Medulla oblongata (tissue), 1 donor: ENCODE data around the gene HSD17B7.
"Not testable (repeated sequence)": the region's sequence is repeated elsewhere in the genome, so short reads cannot be mapped to it uniquely, and the experiment has no call there.

ENCODE experiments used
- DNase-seq: peaks from one replicate; pipeline ENCODE4 v3.0.0-alpha.2; 2015; ENCODE audit errors: extremely low spot score

The HSD17B7 gene, protein sequence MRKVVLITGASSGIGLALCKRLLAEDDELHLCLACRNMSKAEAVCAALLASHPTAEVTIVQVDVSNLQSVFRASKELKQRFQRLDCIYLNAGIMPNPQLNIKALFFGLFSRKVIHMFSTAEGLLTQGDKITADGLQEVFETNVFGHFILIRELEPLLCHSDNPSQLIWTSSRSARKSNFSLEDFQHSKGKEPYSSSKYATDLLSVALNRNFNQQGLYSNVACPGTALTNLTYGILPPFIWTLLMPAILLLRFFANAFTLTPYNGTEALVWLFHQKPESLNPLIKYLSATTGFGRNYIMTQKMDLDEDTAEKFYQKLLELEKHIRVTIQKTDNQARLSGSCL

DNA sequence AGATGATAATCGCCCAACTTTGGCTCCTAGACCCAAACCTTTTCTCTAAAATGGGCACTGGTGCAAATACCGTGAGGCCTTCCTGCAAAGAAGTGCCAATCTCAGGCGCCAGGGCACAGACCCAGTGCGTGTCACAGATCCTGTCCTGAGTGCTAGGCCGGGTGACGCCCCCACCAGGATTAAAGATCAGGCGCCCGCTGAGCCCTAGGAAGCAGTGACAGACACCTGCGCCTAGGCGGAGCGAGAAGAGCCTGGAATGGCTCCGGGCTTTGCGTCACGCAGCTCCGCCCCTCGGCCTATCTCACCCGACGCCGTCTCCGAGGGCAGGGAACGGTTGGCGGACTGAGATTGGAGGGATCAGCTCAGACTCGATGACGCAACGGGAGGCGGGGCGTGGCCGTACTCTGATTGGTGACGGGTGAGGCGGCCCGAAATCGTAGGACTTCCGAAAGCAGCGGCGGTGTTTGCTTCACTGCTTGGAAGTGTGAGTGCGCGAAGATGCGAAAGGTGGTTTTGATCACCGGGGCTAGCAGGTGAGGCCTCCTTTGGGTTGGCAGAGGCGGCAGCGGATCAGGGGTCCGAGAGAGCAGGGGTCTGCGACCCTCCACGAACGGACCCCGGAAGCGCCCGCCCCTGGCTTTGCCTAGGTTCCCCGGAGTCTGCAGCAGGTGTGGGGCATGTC is at the start of gene HSD17B7:
HSD17B7 (plus strand) TSS at position 400 of the 682 bp plus-strand sequence; CDS start at position 499, 99 bp downstream.
- peak; percentile 91 for DNase-seq

DNA sequence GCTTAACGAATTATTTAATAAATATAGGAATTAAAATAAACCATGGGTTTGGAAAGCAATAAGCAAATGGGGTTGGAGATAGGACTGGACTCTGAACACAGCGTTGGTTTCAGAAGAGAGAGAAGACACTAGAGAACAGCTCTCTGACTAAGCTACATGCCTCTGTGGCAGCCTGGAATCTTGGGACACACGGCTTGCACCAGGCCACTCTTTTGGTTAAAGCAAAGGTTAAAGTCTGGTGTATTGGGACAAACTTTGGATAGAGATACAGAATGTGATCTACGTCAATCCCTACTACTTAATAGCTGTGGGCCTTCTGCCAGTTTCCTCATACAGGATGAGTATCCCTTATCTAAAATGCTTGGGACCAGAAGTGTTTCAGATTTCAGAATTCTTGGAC is 49.7 kb upstream of the HSD17B7 start:
- DNase-seq: no peak

DNA sequence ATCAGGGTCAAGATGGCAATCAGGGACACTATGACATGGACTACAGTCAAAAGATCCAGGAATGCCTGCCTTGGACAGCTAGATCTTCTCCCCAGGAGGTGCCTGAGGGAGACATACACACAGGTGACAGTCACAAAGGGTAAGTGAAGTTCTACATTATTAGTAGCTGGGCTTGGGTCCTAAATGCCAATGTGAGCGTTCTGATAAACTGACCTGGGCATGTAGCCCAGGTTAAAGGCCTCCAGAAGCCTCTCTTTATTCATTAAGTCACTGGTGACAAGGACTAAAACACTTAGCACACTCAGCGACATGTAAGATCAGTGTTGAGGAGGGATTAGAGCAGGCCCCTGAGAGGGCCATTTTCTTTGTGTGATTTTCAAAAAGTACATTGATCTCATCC is 48.9 kb upstream of the HSD17B7 start:
- no peak for DNase-seq

DNA sequence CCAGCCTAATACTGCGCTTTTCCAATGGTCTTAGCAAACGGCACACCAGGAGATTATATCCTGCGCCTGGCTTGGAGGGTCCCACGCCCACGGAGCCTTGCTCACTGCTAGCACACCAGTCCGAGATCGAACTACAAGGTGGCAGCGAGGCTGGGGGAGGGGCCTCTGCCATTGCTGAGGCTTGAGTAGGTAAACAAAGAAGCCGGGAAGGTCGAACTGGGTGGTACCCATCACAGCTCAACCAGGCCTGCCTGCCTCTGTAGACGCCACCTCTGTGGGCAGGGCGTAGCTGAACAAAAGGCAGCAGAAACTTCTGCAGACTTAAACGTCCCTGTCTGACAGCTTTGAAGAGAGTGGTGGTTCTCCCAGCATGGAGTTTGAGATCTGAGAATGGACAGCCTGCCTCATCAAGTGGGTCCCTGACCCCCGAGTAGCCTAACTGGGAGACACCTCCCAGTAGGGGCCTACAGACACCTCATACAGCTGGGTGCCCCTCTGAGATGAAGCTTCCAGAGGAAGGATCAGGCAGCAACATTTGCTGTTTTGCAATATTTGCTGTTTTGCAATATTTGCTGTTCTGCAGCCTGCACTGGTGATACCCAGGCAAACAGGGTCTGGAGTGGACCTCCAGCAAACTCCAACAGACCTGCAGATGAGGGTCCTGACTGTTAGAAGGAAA is 44.1 kb upstream of the HSD17B7 start:
- DNase-seq: not testable (repeated sequence)

DNA sequence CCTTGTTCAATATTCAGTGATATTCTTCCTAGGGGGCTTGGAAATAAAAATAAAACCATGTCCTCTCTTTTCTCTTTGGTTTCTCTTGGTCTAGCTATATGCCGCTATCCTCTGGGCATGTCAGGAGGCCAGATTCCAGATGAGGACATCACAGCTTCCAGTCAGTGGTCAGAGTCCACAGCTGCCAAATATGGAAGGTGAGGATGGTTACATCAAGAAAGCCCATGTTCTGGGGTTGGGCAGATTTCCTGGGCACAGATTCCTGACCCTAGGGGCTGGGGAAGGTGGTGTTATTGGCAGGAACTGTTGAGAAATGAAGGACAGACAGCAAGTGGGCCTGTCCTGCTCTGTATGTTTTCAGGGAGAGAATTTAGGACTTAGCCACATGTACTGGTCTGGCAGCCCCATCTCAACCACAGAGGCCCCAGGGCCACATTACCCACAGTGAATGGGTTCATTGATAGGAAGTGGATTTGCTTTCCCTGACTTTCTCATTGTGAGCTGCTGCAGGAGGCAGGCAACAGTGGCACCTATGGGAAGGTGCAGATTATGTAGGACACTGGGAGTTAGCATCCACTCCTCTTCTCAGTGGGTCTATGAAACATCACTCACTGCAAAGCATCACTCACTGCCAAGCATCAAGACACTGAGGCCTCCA is 37.4 kb upstream of the HSD17B7 start:
- DNase-seq: no peak

DNA sequence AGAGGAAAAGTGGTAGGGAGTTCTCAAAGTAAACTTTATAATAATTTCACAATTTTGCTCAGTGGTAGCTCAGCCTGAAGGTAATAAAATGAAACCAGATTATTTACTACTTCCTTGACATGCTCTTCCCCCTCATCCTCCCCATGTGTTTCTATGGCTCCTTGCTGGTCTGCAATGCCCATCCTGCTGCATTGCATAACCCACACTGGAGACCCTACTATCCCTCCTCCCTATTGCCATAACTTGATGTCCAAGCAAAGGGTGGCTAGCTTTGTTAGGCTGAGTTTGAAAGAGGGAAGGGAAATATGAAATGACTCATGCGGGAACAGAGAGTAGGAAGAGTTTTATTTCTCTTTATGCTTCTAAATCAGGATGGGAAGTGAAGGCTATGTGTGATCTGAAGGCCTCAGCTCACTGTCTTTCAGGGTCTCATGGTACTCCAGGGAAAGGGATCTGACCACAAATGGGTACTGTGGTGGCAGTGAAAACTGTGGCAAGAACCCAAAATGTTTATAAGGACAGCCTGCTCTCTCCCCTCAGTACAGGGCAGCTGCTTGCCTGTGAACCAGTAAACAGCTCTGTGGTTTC is 36.4 kb upstream of the HSD17B7 start:
- DNase-seq: no peak

DNA sequence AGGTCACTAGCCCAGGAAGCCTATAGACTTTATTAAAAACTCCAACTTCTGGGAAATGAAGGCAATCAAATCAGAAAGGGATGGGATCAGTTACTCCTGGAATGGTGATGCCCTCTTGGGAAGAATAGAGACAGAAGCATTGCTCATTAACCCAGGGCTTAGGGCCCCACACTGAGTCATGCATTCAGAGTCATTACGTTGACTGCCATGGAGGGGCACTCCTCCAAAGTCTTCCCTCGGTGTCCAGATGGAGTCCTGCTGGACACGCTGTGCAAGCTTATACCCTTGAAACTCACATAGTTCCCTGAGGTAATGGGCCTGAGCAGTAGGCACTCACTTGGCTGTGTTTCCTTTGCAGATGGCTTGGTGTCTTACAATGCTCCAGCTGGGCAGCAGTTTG is 35.2 kb upstream of the HSD17B7 start:
- no peak for DNase-seq

DNA sequence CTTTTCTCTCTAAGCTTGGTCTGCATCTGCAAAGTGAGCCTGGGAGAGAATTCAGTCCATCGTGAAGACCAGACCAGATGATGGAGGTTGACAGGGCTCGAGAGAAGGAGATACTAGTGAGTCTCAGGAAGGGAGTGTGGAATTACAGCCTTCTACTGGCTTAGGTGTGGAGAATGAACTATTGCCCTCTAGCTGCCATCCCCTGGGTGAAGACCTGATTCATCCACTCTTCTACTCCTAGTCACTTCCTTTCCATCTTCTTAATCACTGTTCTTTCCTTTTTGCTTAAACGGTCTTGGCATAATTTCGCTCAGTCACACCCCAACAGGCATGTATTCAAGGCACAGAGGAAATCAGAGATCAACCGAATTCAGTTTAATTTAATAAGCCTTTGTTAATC is 34.0 kb upstream of the HSD17B7 start:
- no peak for DNase-seq

DNA sequence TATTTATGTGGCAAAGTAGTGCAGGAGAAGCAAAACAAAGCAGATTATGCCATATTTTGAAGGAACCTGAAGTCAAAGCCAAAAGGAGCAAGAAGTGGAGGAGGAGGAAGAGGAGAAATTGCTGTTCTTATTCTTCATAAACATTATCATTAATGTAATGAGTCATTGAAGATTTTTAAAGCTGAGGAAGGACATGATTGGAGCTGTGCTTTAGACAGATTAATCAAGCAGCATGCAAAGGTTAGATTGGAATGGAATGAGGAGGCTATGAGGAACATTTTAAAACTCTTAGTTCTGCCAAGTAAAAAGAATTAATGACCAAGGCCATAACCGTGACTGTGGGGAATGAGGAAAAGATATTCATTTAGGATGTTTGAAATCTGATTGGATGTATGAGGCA is 33.0 kb upstream of the HSD17B7 start:
- no peak for DNase-seq

DNA sequence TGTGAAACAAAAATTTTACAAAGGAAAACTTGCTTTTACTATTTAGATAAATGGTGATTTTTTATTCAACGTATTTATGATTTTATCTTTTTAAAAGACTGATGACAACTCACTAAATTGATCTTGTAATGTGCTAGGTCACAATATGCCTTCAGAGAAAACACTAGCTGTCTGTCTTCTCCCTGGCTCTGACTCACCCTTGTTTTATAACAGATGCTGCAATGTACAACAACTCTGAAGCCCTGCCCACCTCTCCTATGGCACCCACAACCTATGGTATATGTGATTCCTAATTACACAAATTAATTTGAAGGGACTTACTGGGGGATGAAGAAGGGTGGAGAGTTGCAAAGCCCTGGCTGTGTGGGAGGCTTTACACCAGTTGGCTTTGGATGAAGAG is 24.7 kb upstream of the HSD17B7 start:
- DNase-seq: no peak

DNA sequence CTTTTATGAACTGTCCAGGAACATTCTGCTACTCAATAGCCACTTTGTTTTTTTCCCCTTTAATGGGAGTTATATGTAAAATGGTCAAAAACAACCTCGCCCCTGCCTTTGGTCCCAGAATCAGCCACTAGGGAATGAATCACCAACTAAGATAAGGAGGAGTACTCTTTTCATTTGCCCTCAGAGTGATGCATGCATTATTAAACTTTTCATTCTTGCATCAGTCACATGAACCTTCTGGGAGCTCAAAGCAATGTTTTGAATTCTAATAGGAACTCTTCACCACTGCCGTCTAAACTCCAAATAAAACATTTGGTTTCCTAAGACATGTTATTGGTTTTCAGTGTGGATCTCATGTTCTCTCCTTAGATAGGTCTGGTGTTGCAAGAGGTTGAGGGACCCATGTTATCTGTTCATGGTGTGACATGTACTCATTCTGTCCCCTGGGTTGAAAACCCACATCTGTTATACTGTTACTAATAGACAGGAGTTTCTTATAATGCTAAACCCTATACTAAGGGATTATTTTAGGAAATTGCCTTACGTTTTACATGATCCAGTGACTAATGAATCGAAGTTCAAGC is 17.8 kb upstream of the HSD17B7 start:
- DNase-seq: no peak

DNA sequence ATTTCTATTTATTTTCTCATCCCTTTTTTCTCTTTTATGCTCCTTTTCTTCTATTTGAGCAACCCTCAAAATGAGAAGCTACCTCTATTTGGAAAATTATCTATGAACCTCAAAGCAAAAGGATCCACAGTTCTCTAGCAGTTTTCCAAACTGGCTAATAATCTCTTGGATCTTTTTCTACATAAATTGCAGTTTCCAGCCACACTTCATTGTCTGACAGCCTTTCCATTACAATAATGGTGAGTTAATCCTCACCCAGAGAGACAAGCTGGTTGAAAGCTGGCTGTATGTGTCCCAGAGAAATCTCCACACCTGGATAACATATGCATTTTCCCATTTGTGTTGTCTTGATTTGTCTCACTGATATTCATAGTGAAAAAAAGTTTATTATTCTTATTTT is 16.5 kb upstream of the HSD17B7 start:
- no peak for DNase-seq

DNA sequence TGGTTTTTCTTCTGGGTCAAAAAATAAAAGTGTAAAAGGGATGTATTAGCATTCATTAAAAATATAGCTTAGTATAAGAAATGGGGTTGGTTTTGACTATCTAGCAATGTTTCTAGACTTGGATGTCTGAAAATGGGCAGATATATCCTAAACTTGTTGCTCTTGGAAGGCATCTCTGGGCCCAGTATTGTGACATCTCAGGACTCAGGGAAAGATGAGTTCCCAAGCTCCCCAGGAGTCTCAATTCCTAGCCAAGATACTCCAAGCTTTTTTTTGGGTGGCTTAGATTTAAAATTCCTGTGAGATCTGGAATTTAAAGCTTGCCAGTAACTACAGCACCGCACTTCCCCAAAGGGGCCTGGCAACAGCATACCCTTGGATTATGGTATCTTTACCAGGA is 11.5 kb upstream of the HSD17B7 start:
- DNase-seq: no peak

DNA sequence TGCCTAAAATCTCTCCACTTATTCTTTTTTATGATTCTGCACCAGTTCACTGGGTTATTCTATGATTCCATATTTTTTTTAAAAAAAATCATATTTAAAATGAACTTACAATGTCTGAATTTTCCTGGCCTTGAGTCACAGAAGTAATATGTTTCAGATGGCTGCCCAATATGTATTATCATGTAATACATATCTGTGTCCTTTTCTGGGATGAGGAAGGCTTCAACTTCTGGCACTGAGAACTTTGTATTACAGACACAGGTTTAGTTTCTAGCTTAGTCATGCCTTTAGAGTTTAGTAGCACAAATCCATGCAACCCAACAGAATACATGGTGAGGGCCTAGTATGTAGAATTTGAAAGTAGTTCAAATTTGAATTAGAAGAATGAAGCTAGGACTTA is 7.8 kb upstream of the HSD17B7 start:
- no peak for DNase-seq

DNA sequence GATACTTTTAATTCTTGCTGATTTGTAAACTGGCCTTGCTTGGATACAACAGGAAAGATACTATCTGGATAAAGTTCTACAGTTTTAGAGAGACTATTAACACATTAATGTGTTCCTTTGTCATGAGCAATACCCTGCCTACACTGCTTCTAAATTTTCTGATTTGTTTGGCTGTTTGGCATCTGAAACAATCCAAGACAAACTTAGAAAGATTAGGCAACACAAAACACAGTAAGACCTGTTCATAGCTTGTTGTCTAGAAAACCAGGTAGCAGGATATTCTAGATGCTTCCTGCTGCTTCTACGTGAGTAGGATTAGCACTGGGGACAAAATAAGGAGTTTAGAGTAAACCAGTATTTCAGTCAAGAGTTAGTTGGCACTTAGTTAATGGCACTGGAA is 5.6 kb upstream of the HSD17B7 start:
- not testable (repeated sequence) for DNase-seq

DNA sequence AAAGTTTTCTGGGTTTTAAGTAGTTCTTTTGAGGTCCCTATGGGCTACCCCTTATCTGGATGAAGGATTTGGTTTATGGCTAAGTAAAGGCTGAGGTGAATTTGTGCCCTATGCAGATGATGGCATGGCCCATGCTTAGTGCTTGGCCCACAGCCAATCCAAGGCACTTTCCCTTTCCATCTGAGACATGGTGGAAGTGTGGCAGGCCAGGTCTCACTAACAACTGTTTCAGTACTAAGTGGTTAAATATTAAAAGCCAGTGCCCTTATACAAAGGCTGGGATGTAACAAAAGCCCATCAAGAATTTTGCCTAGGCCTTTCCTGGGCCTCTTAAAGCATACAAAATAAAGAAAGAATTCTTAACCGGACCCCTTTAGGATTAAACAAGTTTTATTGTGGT is 1.7 kb upstream of the HSD17B7 start:
- DNase-seq: not testable (repeated sequence)

DNA sequence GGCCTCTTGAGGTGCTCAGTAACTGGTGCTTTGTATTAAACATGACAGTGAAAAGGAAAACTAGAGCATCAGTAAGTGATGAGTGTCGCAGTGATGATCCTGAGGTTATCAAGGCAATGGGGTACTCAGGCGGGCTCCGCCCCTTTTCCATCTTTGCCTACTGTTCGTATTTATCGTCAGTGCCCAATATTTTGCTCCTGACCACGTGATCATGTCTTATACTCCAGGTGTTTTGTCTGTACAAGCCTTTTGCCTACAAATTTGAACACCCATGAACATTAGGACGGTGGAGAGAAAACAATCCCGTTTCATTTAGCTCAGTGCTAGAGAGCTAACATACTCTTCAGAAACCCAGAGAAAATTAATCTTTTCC is 469 bp downstream of the HSD17B7 start:
- peak; percentile 39 for DNase-seq

DNA sequence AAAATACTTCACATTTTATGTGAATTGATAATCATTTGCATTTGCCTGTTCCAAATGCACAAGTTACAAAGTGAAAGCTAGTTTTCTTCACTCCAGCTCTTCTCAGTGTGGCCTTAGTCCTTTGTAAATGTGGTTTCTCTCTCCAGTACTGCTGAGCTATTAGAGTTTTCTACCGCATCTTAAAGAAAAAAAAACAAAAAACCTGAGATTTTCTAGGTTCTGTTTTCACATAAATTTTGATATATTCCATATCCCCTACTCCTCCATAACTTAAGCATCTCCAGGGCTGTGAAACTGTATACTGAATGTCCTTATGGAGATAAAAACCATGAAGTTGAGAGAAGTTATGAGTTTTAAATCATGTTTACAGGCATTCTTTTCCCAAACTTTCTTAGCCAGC is 3.8 kb downstream of the HSD17B7 start:
- DNase-seq: not testable (repeated sequence)

DNA sequence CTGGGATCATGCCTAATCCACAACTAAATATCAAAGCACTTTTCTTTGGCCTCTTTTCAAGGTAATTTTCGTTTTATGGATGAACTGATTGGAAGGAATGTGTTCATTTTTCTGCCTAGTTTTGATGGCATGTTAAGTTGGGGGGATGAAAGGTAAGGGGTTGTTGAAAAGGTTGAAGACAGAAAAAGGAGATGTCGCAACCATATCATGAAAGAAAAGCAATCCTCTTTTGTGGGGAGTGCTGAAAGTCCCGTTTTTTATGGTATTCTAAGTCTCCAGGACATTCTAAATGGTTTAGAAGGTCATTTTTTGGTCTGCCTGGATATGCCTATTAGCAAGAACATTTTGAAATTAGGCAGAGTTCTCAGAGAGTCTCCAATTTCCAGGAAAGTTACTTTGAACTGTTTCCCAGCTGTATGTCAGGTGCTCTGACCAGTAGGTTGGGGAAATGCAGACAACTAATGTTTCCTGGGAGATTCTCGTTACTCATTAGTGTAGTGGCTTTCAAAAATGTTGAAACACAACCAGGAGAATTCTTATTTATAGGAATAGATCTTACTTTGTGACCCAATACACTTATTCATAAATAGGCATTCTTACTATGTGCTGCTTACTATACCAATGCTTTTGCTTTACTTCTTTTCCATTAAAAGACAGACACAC is 6.2 kb downstream of the HSD17B7 start:
- DNase-seq: not testable (repeated sequence)

DNA sequence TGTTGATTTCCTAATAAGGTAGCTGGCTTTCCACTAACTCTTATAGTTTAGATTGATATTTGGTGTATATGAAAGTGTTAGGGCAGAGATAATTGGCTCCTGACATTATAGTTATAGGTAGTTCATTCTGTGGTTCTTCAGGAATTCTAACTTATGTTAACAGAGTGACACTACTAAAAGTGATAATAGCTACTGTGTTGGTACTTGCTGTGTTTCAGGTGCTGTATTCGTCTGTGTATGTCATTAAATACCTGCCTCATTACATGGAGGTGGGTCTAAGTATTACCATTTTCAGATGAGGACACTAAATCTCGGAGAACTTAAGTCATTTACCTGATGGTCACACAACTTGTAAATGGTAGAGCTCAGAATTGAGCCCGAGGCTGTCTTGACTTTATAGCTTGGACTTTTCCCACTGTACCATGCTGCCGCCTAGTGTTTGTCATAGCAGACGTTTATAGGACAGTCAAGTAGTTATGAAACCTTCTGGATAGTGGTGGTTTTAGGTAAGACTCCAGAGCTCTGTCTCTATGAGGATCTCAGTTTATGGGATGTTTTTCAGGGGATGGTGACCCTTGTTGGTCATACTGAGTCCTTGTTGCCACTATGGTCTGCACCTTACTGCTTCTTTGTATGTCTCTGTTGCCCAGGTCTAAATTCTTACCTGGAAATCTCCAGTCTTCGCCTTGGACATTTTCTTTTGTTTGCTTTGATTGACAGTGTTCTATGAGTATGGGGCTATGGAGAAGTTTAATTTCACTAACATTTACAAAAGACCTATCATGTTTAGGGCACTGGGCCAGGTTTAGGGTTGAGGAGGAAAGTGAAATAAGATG is 9.7 kb downstream of the HSD17B7 start:
- DNase-seq: peak; percentile 74
